ENCODE results near the gene SDK1. TPM values are rescaled to one million over a fixed set of nuclear protein-coding genes. Genes with fewer than 3 reads are reported as not detected.

The SDK1 gene
- total RNA-seq, 1 donor from 2014 or later = 0.08 TPM

GRCh38 chr7:4144811-4145510 lies 843.9 kb downstream of the SDK1 start:
- intact Hi-C loops (cut with micrococcal nuclease) = no loop called here

DNA sequence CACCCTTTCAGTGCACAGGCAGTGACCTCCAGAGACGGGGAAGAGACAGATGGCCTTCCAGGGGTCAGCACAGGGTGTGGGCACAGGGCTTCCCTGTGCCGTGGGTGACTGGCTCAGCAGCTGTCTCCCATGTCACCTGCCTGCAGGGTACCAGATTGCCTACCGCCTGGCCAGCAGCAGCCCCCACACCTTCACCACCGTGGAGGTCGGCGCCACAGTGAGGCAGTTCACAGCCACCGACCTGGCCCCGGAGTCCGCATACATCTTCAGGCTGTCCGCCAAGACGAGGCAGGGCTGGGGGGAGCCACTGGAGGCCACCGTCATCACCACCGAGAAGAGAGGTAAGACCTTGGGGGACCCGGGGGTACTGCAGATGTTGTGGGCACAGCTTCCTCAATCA lies 844.5 kb downstream of the SDK1 start:
- Mint-ChIP-seq H3K4me1 (ENCODE audit: low read depth) (no peaks in the 10 kb centered on the region), H3K9me3 (no peaks in the 10 kb centered on the region), H3K27ac (no peak overlapping the region), H3K4me3 (no peak overlapping the region), H3K36me3 (ENCODE audit: low read depth) (no peaks in the 10 kb centered on the region), H3K27me3 (ENCODE audit: insufficient read depth) (no peaks in the 10 kb centered on the region)
- no peak for DNase-seq (ENCODE audit: low spot score)
- intact Hi-C loops (cut with micrococcal nuclease) = no loop called here

More at GRCh38 chr7:4144811-4145510, 843.9 kb downstream of the SDK1 start:
- Mint-ChIP-seq H3K27ac (no peak overlapping the region), H3K9me3 (no peaks in the 10 kb centered on the region), H3K4me1 (ENCODE audit: low read depth) (no peaks in the 10 kb centered on the region), H3K36me3 (ENCODE audit: low read depth) (no peaks in the 10 kb centered on the region), H3K4me3 (no peak overlapping the region), H3K27me3 (ENCODE audit: insufficient read depth) (no peaks in the 10 kb centered on the region)
- no peak for DNase-seq (ENCODE audit: low spot score)

GRCh38 chr7:4147926-4148620 lies 847.0 kb downstream of the SDK1 start:
- H3K9me3 Mint-ChIP-seq = no peaks in the 10 kb centered on the region
- no peaks in the 10 kb centered on the region for H3K4me1 Mint-ChIP-seq (ENCODE audit: low read depth)
- H3K27me3 Mint-ChIP-seq (ENCODE audit: insufficient read depth) = no peaks in the 10 kb centered on the region
- no peak overlapping the region for H3K4me3 Mint-ChIP-seq
- intact Hi-C loops (cut with micrococcal nuclease) = no loop called here
- H3K27ac Mint-ChIP-seq = no peak overlapping the region
- no peak for DNase-seq (ENCODE audit: low spot score)
- no peaks in the 10 kb centered on the region for H3K36me3 Mint-ChIP-seq (ENCODE audit: low read depth)

- H3K9me3 Mint-ChIP-seq = no peaks in the 10 kb centered on the region
- DNase-seq (ENCODE audit: low spot score) = no peak
- no peaks in the 10 kb centered on the region for H3K4me1 Mint-ChIP-seq (ENCODE audit: low read depth)
These were observed 848.2 kb downstream of the SDK1 start for GRCh38 chr7:4149236-4149635.

DNA sequence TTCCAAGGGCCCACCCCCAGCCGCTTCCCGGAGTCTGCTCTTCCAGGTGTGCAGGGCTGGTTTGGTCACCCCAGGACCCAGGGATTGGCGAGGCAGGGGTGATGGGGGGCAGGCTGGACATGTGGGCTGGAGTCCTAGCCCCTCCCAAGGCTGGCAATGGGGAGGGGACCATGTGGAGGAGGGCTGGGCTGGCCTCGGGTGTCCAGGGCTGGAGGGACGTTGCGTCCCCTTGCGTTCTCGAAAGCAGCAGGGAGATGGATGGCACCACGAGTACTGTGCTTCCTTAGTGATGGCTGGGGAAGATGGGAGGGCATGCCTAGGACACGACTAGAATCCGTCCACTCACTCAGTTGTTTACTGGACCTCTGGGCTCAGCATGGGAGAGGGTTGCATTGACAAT lies 848.6 kb downstream of the SDK1 start:
- intact Hi-C loops (cut with micrococcal nuclease) = no loop called here
- Mint-ChIP-seq H3K9me3 (no peaks in the 10 kb centered on the region), H3K27me3 (ENCODE audit: insufficient read depth) (no peaks in the 10 kb centered on the region), H3K36me3 (ENCODE audit: low read depth) (no peaks in the 10 kb centered on the region), H3K4me1 (ENCODE audit: low read depth) (no peaks in the 10 kb centered on the region), H3K4me3 (no peak overlapping the region), H3K27ac (no peak overlapping the region)
- DNase-seq (ENCODE audit: low spot score) = no peak

More at GRCh38 chr7:4149236-4149635, 848.2 kb downstream of the SDK1 start:
- H3K27me3 Mint-ChIP-seq (ENCODE audit: insufficient read depth) = no peaks in the 10 kb centered on the region
- no peak overlapping the region for H3K27ac Mint-ChIP-seq
- intact Hi-C loops (cut with micrococcal nuclease) = no loop called here
- no peaks in the 10 kb centered on the region for H3K36me3 Mint-ChIP-seq (ENCODE audit: low read depth)
- H3K4me3 Mint-ChIP-seq = no peak overlapping the region

- Mint-ChIP-seq H3K4me3 (no peak overlapping the region), H3K4me1 (ENCODE audit: low read depth) (no peaks in the 10 kb centered on the region), H3K9me3 (no peaks in the 10 kb centered on the region), H3K27ac (no peak overlapping the region), H3K27me3 (ENCODE audit: insufficient read depth) (no peaks in the 10 kb centered on the region), H3K36me3 (ENCODE audit: low read depth) (no peaks in the 10 kb centered on the region)
- no peak for DNase-seq (ENCODE audit: low spot score)
- intact Hi-C loops (cut with micrococcal nuclease) = no loop called here
These were observed 849.7 kb downstream of the SDK1 start for GRCh38 chr7:4150731-4151130.

DNA sequence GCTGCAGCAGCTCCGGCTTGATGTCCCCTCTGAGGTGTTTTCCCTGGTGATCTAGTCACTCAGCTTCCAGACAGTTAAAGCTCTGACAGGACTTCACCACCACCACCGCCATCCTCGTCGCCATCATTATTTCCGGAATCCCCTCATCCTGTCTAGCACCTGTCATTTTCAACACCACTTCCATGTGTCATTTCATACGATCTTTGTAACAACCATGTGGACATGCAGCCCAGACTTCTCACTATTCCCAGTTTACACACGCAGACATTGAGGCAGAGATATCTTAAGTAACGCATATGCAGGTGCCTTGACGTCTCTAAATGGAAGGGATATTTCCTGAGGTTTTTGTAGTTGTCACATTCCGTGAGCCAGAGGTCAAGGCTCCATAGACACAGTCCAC lies 850.5 kb downstream of the SDK1 start:
- Mint-ChIP-seq H3K4me3 (no peak overlapping the region), H3K36me3 (ENCODE audit: low read depth) (no peaks in the 10 kb centered on the region), H3K4me1 (ENCODE audit: low read depth) (no peaks in the 10 kb centered on the region), H3K27ac (no peak overlapping the region), H3K9me3 (no peaks in the 10 kb centered on the region), H3K27me3 (ENCODE audit: insufficient read depth) (no peaks in the 10 kb centered on the region)
- intact Hi-C loops (cut with micrococcal nuclease) = no loop called here
- DNase-seq (ENCODE audit: low spot score) = no peak

DNA sequence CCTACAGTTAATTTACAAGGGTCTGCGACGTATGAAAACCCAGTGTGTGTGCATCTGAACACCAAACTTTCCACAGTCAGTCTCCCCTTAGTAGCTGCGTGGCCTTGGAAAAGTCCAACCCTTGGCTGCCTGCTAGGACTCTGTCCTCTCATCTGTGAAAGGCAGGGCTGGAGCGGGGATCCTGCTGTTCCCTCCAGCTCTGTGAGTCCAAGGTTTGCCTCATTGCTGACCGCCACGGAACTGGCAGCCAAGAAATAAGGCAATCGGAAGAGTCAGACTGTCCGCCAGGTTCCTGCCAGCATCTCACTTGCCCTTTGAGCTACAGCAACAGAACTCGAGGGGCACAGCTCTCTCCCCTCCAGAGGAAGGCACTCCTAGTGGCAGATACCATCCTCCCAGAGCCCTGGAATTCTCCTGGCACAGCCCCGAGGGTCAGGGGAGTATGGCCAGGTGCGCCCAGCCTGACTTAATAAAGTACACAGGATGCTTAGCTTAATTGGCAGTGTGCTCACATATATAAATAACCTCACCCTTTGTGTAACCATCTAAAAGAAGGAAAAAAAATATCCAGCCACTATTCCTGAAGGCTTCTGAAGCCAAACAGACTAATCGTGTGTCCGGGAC lies 851.0 kb downstream of the SDK1 start:
- H3K9me3 Mint-ChIP-seq = no peaks in the 10 kb centered on the region
- no peaks in the 10 kb centered on the region for H3K4me1 Mint-ChIP-seq (ENCODE audit: low read depth)
- intact Hi-C loops (cut with micrococcal nuclease) = no loop called here
- no peak overlapping the region for H3K27ac Mint-ChIP-seq
- DNase-seq (ENCODE audit: low spot score) = no peak
- no peaks in the 10 kb centered on the region for H3K27me3 Mint-ChIP-seq (ENCODE audit: insufficient read depth)
- no peaks in the 10 kb centered on the region for H3K36me3 Mint-ChIP-seq (ENCODE audit: low read depth)
- H3K4me3 Mint-ChIP-seq = no peak overlapping the region

GRCh38 chr7:4154882-4155535 lies 854.0 kb downstream of the SDK1 start:
- no peak overlapping the region for H3K27ac Mint-ChIP-seq
- intact Hi-C loops (cut with micrococcal nuclease) = no loop called here

GRCh38 chr7:4156190-4156589 lies 855.1 kb downstream of the SDK1 start:
- H3K36me3 Mint-ChIP-seq (ENCODE audit: low read depth) = no peaks in the 10 kb centered on the region
- no peak overlapping the region for H3K27ac Mint-ChIP-seq
- no peaks in the 10 kb centered on the region for H3K27me3 Mint-ChIP-seq (ENCODE audit: insufficient read depth)
- intact Hi-C loops (cut with micrococcal nuclease) = no loop called here
- DNase-seq (ENCODE audit: low spot score) = no peak
- H3K4me1 Mint-ChIP-seq (ENCODE audit: low read depth) = no peaks in the 10 kb centered on the region
- H3K4me3 Mint-ChIP-seq = no peak overlapping the region
- H3K9me3 Mint-ChIP-seq = no peaks in the 10 kb centered on the region

More at GRCh38 chr7:4154882-4155535, 854.0 kb downstream of the SDK1 start:
- Mint-ChIP-seq H3K36me3 (ENCODE audit: low read depth) (no peaks in the 10 kb centered on the region), H3K27me3 (ENCODE audit: insufficient read depth) (no peaks in the 10 kb centered on the region), H3K4me3 (no peak overlapping the region), H3K9me3 (no peaks in the 10 kb centered on the region), H3K4me1 (ENCODE audit: low read depth) (no peaks in the 10 kb centered on the region)
- DNase-seq (ENCODE audit: low spot score) = no peak

- no peak for DNase-seq (ENCODE audit: low spot score)
- Mint-ChIP-seq H3K27ac (no peak overlapping the region), H3K36me3 (ENCODE audit: low read depth) (no peaks in the 10 kb centered on the region), H3K4me1 (ENCODE audit: low read depth) (no peaks in the 10 kb centered on the region), H3K27me3 (ENCODE audit: insufficient read depth) (no peaks in the 10 kb centered on the region), H3K4me3 (no peak overlapping the region), H3K9me3 (no peaks in the 10 kb centered on the region)
- intact Hi-C loops (cut with micrococcal nuclease) = no loop called here
These were observed 856.6 kb downstream of the SDK1 start for GRCh38 chr7:4157651-4158050.

DNA sequence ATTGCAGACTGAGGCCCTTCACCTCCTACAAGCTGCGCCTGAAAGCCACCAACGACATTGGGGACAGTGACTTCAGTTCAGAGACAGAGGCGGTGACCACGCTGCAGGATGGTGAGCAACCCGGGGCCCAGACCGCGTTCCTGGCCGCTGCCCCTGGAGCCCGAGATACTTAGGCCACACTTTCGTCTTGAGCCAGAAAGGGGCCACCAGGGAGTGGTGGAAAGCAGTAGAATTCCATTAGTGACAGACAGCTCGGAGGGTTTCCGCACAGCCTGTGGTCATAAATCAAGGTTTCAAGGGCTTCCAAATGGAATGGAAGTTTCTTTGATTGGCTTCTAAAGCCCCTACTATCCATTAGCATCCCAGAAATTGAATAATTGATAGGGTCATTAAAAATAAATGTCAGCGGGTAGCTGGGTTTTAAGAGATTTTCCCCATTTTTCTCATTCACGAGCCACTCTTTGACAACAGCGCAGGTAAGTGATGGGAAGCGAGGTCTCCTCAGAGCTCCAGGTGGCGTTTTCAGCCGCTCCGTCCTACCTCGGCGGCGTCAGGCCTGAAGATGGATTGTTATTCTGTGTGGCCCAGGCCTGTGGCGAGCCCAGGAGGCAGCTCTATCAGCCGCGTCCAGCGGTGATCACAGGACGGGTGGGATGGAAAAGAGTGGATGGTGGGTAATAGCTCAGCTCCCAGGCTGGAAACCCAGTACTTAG lies 857.5 kb downstream of the SDK1 start:
- H3K4me1 Mint-ChIP-seq (ENCODE audit: low read depth) = no peaks in the 10 kb centered on the region
- intact Hi-C loops (cut with micrococcal nuclease) = no loop called here

More for the DNA sequence above, 857.5 kb downstream of the SDK1 start:
- H3K4me3 Mint-ChIP-seq = no peak overlapping the region
- DNase-seq (ENCODE audit: low spot score) = no peak
- no peaks in the 10 kb centered on the region for H3K27me3 Mint-ChIP-seq (ENCODE audit: insufficient read depth)
- H3K27ac Mint-ChIP-seq = no peak overlapping the region
- H3K36me3 Mint-ChIP-seq (ENCODE audit: low read depth) = no peaks in the 10 kb centered on the region
- no peaks in the 10 kb centered on the region for H3K9me3 Mint-ChIP-seq

Measured in activated T-helper 1 cell treated with anti-CD3 and anti-CD28 coated beads, Interleukin-12 subunit alpha, Interleukin-12 subunit beta, Interleukin-2, Interleukin-4 antibody, amounts not matched to agents 30 ng/mL and 10 ng/mL and 1 ng/mL, durations not matched to agents 14 hours and 24 hours and 36 hours (primary cell).